GM12878 (cell line): ENCODE results near the gene HSP90AB1. TPM values are rescaled to one million over a fixed set of nuclear protein-coding genes. Genes with fewer than 3 reads are reported as not detected.

Experiments used
- ATAC-seq: fragments of 200-7000 bp; cut with Tn5 transposase; 3 replicates; pipeline ENCODE4 v1.9.1; 2020; ENCODE audit warnings: mild to moderate bottlenecking, moderate library complexity
- BruUV-seq: library from RNA; stranded (reverse); fragments of 400-500 nt; replicated peaks from 2 replicates; lab custom pipeline; 2021; lab: Mats Ljungman, UMichigan
- CTCF ChIA-PET: fragments of 300-600 bp; sonication (Branson Sonifier 250); formaldehyde crosslinking; extraction: SDS; loops from one replicate; lab custom pipeline; 2021; ENCODE audit warnings: inconsistent platforms; lab: Yijun Ruan, JAX
- POLR2A ChIA-PET: fragments of 350-600 bp; formaldehyde crosslinking; extraction: SDS; loops from one replicate; lab custom pipeline; 2021; ENCODE audit warnings: inconsistent platforms; lab: Charles Lee
- RAD21 ChIA-PET: fragments of 300-600 bp; sonication (Branson Sonifier 250); formaldehyde crosslinking; loops from one replicate; lab custom pipeline; 2023; ENCODE audit warnings: antibody characterized with exemption; ENCODE audit not compliant: unreplicated experiment; lab: Charles Lee
- SMC1A ChIA-PET: fragments of 300-600 bp; sonication (Branson Sonifier 250); formaldehyde crosslinking; loops from one replicate; lab custom pipeline; 2023; ENCODE audit not compliant: unreplicated experiment, uncharacterized antibody; lab: Charles Lee
- DNase-seq: peaks from one replicate; pipeline ENCODE4 v3.0.0-alpha.2; 2011; ENCODE audit warnings: low read depth, low spot score
- FAIRE-seq: peaks from 3 replicates; lab custom pipeline; 2011; peaks lifted over from hg19 to GRCh38; lab: Jason Lieb, UNC
- H2AFZ ChIP-seq: 2 replicates; pipeline ENCODE4 v1.6.0; 2011; ENCODE audit warnings: low read depth, low read length, control low read depth; ENCODE audit not compliant: control insufficient read depth
- H3K27ac ChIP-seq: 2 replicates; pipeline ENCODE4 v1.5.1; 2011; ENCODE audit warnings: control low read depth; ENCODE audit not compliant: control insufficient read depth, insufficient read depth
- H3K27me3 ChIP-seq, 2 experiments: replicated peaks in 1 of 2; 2 replicates each; pipeline versions ENCODE4 v1.6.0 to v1.6.1; 2011; ENCODE audit warnings: low read length in 1 of 2; ENCODE audit not compliant: control insufficient read depth in 2 of 2, insufficient read depth in 2 of 2
- H3K36me3 ChIP-seq, 2 experiments: 2 replicates each; pipeline ENCODE4 v1.5.1; 2011; ENCODE audit warnings: low read length in 1 of 2; ENCODE audit not compliant: control insufficient read depth in 2 of 2, insufficient read depth in 2 of 2
- H3K4me1 ChIP-seq: 2 replicates; pipeline ENCODE4 v1.6.1; 2011; ENCODE audit warnings: mild to moderate bottlenecking, low read length, moderate library complexity, mixed read lengths; ENCODE audit not compliant: control insufficient read depth, insufficient read depth
- H3K4me2 ChIP-seq: 2 replicates; pipeline ENCODE4 v1.6.0; 2011; ENCODE audit warnings: control low read depth; ENCODE audit not compliant: control insufficient read depth, insufficient read depth
- H3K4me3 ChIP-seq: fragments of 200-600 bp; sonication (generic); 2 replicates; pipeline ENCODE4 v1.5.1; 2016
- H3K79me2 ChIP-seq: 2 replicates; pipeline ENCODE4 v1.6.0; 2011; ENCODE audit warnings: low read length; ENCODE audit not compliant: control insufficient read depth, insufficient read depth
- H3K9ac ChIP-seq: 2 replicates; pipeline ENCODE4 v1.8.0; 2011; ENCODE audit warnings: low read length, control low read depth, mixed read lengths; ENCODE audit not compliant: control insufficient read depth, insufficient read depth
- H3K9me3 ChIP-seq: replicated peaks from 3 replicates; pipeline ENCODE4 v1.5.1; 2011; ENCODE audit warnings: mild to moderate bottlenecking, low read length; ENCODE audit not compliant: control insufficient read depth, insufficient read depth
- H4K20me1 ChIP-seq: 2 replicates; pipeline ENCODE4 v1.6.0; 2011; ENCODE audit not compliant: control insufficient read depth, insufficient read depth
- BHLHE40 ChIP-seq, 2 experiments: fragments of 450-650 bp in 1 of 2; IDR thresholded peaks; 2 replicates each; pipeline ENCODE4 v1.6.1; 2011 to 2017; ENCODE audit warnings: low read depth in 2 of 2, borderline replicate concordance in 1 of 2, improper control_type of control experiment in 1 of 2, low read length in 1 of 2, mild to moderate bottlenecking in 1 of 2
- CBFB ChIP-seq: IDR thresholded peaks from 2 replicates; pipeline ENCODE4 v1.6.1; 2016; ENCODE audit warnings: antibody characterized with exemption, low read depth
- CBX5 ChIP-seq: sonication (generic); IDR thresholded peaks from 2 replicates; pipeline ENCODE4 v1.6.1; 2016; ENCODE audit warnings: low read depth, moderate library complexity, mild to moderate bottlenecking, inconsistent platforms
- CREM ChIP-seq: IDR thresholded peaks from 2 replicates; pipeline ENCODE4 v1.6.1; 2014; ENCODE audit warnings: antibody characterized with exemption, low read depth
- EGR1 ChIP-seq, 2 experiments: IDR thresholded peaks; 1 replicate in 1 of 2; 2 replicates in 1 of 2; pipeline ENCODE4 v1.6.1; 2011 to 2012; ENCODE audit warnings: low read depth in 2 of 2, low read length in 2 of 2, borderline replicate concordance in 1 of 2, mild to moderate bottlenecking in 1 of 2, moderate library complexity in 1 of 2
- HDAC2 ChIP-seq: fragments of 200-600 bp; sonication (generic); IDR thresholded peaks from 2 replicates; pipeline ENCODE4 v1.6.1; 2017
- HDGF ChIP-seq: fragments of 450-650 bp; IDR thresholded peaks from 2 replicates; pipeline ENCODE4 v1.6.1; 2016; ENCODE audit warnings: antibody characterized with exemption
- NFYA ChIP-seq: IDR thresholded peaks from 2 replicates; pipeline ENCODE4 v1.6.1; 2011; ENCODE audit warnings: low read depth, mild to moderate bottlenecking, low read length, improper control_type of control experiment, borderline replicate concordance
- NR2F1 ChIP-seq: fragments of 450-650 bp; conservative IDR thresholded peaks from 2 replicates; pipeline ENCODE4 v1.6.1; 2017; ENCODE audit warnings: mild to moderate bottlenecking
- PAX8 ChIP-seq: fragments of 450-650 bp; IDR thresholded peaks from 2 replicates; pipeline ENCODE4 v1.6.1; 2017; ENCODE audit warnings: mild to moderate bottlenecking, moderate library complexity
- RAD21 ChIP-seq: IDR thresholded peaks from 2 replicates; pipeline ENCODE4 v1.6.1; 2011; ENCODE audit warnings: mild to moderate bottlenecking, low read depth, low read length, moderate library complexity; ENCODE audit not compliant: insufficient read depth
- SREBF1 ChIP-seq: IDR thresholded peaks from 2 replicates; pipeline ENCODE4 v1.6.1; 2012; ENCODE audit warnings: mild to moderate bottlenecking, low read length
- STAT3 ChIP-seq: IDR thresholded peaks from 2 replicates; pipeline ENCODE4 v1.6.1; 2011; ENCODE audit warnings: low read depth, low read length, improper control_type of control experiment
- SUPT20H ChIP-seq: IDR thresholded peaks from 2 replicates; pipeline ENCODE4 v1.6.1; 2011; ENCODE audit warnings: low read depth, mild to moderate bottlenecking, low read length, moderate library complexity, borderline replicate concordance; ENCODE audit not compliant: control insufficient read depth
- TBL1XR1 ChIP-seq: IDR thresholded peaks from 2 replicates; pipeline ENCODE4 v1.6.1; 2012; ENCODE audit warnings: low read depth, low read length, improper control_type of control experiment
- WRNIP1 ChIP-seq: IDR thresholded peaks from 2 replicates; pipeline ENCODE4 v1.6.1; 2011; ENCODE audit warnings: low read depth, low read length, improper control_type of control experiment, borderline replicate concordance
- ZNF622 ChIP-seq: fragments of 450-650 bp; IDR thresholded peaks from 2 replicates; pipeline ENCODE4 v1.6.1; 2017; ENCODE audit warnings: mild to moderate bottlenecking, inconsistent platforms
- ZSCAN29 ChIP-seq: fragments of 450-650 bp; IDR thresholded peaks from 2 replicates; pipeline ENCODE4 v1.6.1; 2017; ENCODE audit warnings: mild to moderate bottlenecking, moderate library complexity
- WGBS: methylation state at CpG from one replicate; pipeline ENCODE4 v1.1.6; 2016; ENCODE audit warnings: low lambda C conversion rate; ENCODE audit not compliant: insufficient replicate concordance, insufficient coverage; ENCODE audit errors: missing lambda C conversion rate; 5-methylcytosine and 5-hydroxymethylcytosine counted together
- in situ Hi-C: fragments of 300-500 bp; cut with MboI; formaldehyde crosslinking; loops from 9 replicates; pipeline ENCODE4 v1.14.3; 2018; ENCODE audit warnings: mixed read lengths
- intact Hi-C: fragments of 100-400 bp; cut with micrococcal nuclease; formaldehyde crosslinking; loops from one replicate; pipeline ENCODE4 v1.14.2; 2022; ENCODE audit not compliant: unreplicated experiment
- polyA plus RNA-seq, 11 experiments: library from polyadenylated mRNA; depleted of rRNA in 4 of 11; unstranded in 6 of 11; stranded (reverse) in 5 of 11; fragments of >200 nt; fragmentation: Nextera tagmentation in 4 of 11; fragmentation: Illumina TruSeq in 1 of 11; extraction: Ambion mirVana in 4 of 11; extraction: Trizol in 1 of 11; gene quantifications; 1 replicate in 1 of 11; 2 replicates in 10 of 11; pipeline versions ENCODE4 v1.2.1 to v1.2.3, GENCODE V29; 2011 to 2016; ENCODE audit warnings: inconsistent platforms in 2 of 11, missing spikeins in 2 of 11, low read depth in 1 of 11
- total RNA-seq, 4 experiments: library from RNA; depleted of rRNA in 3 of 4; stranded (reverse); fragments of >200 nt in 3 of 4; fragmentation: Illumina TruSeq in 1 of 4; extraction: Trizol in 1 of 4; gene quantifications; 2 replicates each; pipeline versions ENCODE4 v1.2.1 to v1.2.3, GENCODE V29; 2013 to 2021
- TF ChIP-seq, protein P1 (sequence below): IDR thresholded peaks from 2 replicates; pipeline ENCODE4 v1.6.1; 2012; ENCODE audit warnings: low read length, inconsistent platforms

HSP90AB1 gene
- total and polyA plus RNA-seq, 10 of the 15 experiments (the other 5 are each of a cell fraction or from before 2014, with no cell fraction given): 988 to 1,682 (median 1,146) TPM

GRCh38 chr6:44301106-44301505 lies 54.2 kb downstream of the HSP90AB1 start:
- H2AFZ ChIP-seq: no peak overlapping the region
- POLR2A ChIA-PET: interaction anchor here (0.6 kb wide), 1 partner anchor 63 kb away, joined by 5 read pairs; no protein-coding TSS in a partner anchor

More at GRCh38 chr6:44301106-44301505, 54.2 kb downstream of the HSP90AB1 start:
- FAIRE-seq (no peak), ATAC-seq (no peak), DNase-seq (no peak)
- H3K79me2 ChIP-seq: no peaks in the 10 kb centered on the region
- no peak overlapping the region for H3K27ac ChIP-seq
- no peak for TF ChIP-seq TBL1XR1
- TF ChIP-seq ZSCAN29: no peak
- no peak for TF ChIP-seq PAX8
- TF ChIP-seq HDAC2: no peak
- TF ChIP-seq EGR1 (IDR thresholded peaks at IDR 0.05; ENCODE audit: borderline replicate concordance in 1 of 2, low read depth in 2 of 2, low read length in 2 of 2): no peak
- no peak for TF ChIP-seq SUPT20H
- TF ChIP-seq CBX5: no peak
- TF ChIP-seq RAD21: no peak
- TF ChIP-seq CREM: no peak
- TF ChIP-seq NR2F1: no peak
- TF ChIP-seq HDGF: no peak
- no peak for TF ChIP-seq ZNF622
- no peak for TF ChIP-seq NFYA
- no peak for TF ChIP-seq BHLHE40 (IDR thresholded peaks at IDR 0.05; ENCODE audit: borderline replicate concordance in 1 of 2, low read depth in 2 of 2, low read length in 1 of 2)
- no peak for TF ChIP-seq WRNIP1
- TF ChIP-seq, protein P1, sequence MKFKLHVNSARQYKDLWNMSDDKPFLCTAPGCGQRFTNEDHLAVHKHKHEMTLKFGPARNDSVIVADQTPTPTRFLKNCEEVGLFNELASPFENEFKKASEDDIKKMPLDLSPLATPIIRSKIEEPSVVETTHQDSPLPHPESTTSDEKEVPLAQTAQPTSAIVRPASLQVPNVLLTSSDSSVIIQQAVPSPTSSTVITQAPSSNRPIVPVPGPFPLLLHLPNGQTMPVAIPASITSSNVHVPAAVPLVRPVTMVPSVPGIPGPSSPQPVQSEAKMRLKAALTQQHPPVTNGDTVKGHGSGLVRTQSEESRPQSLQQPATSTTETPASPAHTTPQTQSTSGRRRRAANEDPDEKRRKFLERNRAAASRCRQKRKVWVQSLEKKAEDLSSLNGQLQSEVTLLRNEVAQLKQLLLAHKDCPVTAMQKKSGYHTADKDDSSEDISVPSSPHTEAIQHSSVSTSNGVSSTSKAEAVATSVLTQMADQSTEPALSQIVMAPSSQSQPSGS: no peak
- no peak for TF ChIP-seq STAT3
- TF ChIP-seq CBFB: no peak
- no peak for TF ChIP-seq SREBF1
- 93% methylated on average over 7 of the region's 8 CpGs for WGBS
- H3K9ac ChIP-seq: no peak overlapping the region
- peaks cover 9 to 10% of the 10 kb centered on the region in 2 experiments for H3K27me3 ChIP-seq
- H3K4me2 ChIP-seq: no peak overlapping the region
- in situ Hi-C loops (no loop called here), intact Hi-C loops (no loop called here)
- no peaks in the 10 kb centered on the region for H4K20me1 ChIP-seq
- SMC1A ChIA-PET: interaction anchor here (1.3 kb wide), 1 partner anchor 32 kb away, joined by 4 read pairs; no protein-coding TSS in a partner anchor
- H3K36me3 ChIP-seq: peaks cover 5 to 29% of the 10 kb centered on the region in 2 experiments; a peak in 3 of 4 replicates
- RAD21 ChIA-PET: no interaction called here
- no TSS peak for BruUV-seq
- no peak overlapping the region for H3K4me3 ChIP-seq
- CTCF ChIA-PET: no interaction called here
- H3K9me3 ChIP-seq: no peaks in the 10 kb centered on the region
- H3K4me1 ChIP-seq: no peaks in the 10 kb centered on the region
